Measurements from ENCODE around the gene FMR1NB.

Gene FMR1NB

GRCh38 chrX:148024425-148025148 is 43.5 kb downstream of the FMR1NB start:
- no peaks in the 10 kb centered on the region for H3K36me3 ChIP-seq (ENCODE audit: control insufficient read depth, insufficient read depth, low read length)
- H3K27me3 ChIP-seq (ENCODE audit: control insufficient read depth, insufficient read depth, low read length), result no peaks in the 10 kb centered on the region

GRCh38 chrX:148035380-148035779 is 54.2 kb downstream of the FMR1NB start:
- no peaks in the 10 kb centered on the region for H3K27me3 ChIP-seq (ENCODE audit: control insufficient read depth, insufficient read depth, low read length)
- H3K4me1 ChIP-seq (ENCODE audit: control insufficient read depth, insufficient read depth, low read length), result no peaks in the 10 kb centered on the region
- no peak overlapping the region for H3K9ac ChIP-seq (ENCODE audit: low read length)
- H3K36me3 ChIP-seq (ENCODE audit: control insufficient read depth, insufficient read depth, low read length), result no peaks in the 10 kb centered on the region
- no peak overlapping the region for H3K4me3 ChIP-seq (ENCODE audit: low read length)
- no peak overlapping the region for H3K27ac ChIP-seq (ENCODE audit: low read depth, low read length)

More at GRCh38 chrX:148024425-148025148, 43.5 kb downstream of the FMR1NB start:
- Histone ChIP-seq H3K4me3 (ENCODE audit: low read length) (no peak overlapping the region), H3K27ac (ENCODE audit: low read depth, low read length) (no peak overlapping the region), H3K9ac (ENCODE audit: low read length) (no peak overlapping the region), H3K4me1 (ENCODE audit: control insufficient read depth, insufficient read depth, low read length) (no peaks in the 10 kb centered on the region)

GRCh38 chrX:148037020-148037419 is 55.9 kb downstream of the FMR1NB start:
- H3K4me3 ChIP-seq (ENCODE audit: low read length), result no peak overlapping the region
- no peak overlapping the region for H3K27ac ChIP-seq (ENCODE audit: low read depth, low read length)
- no peaks in the 10 kb centered on the region for H3K4me1 ChIP-seq (ENCODE audit: control insufficient read depth, insufficient read depth, low read length)
- no peak overlapping the region for H3K9ac ChIP-seq (ENCODE audit: low read length)
- no peaks in the 10 kb centered on the region for H3K36me3 ChIP-seq (ENCODE audit: control insufficient read depth, insufficient read depth, low read length)
- no peaks in the 10 kb centered on the region for H3K27me3 ChIP-seq (ENCODE audit: control insufficient read depth, insufficient read depth, low read length)

- Histone ChIP-seq H3K36me3 (ENCODE audit: control insufficient read depth, insufficient read depth, low read length) (no peaks in the 10 kb centered on the region), H3K27ac (ENCODE audit: low read depth, low read length) (no peak overlapping the region), H3K9ac (ENCODE audit: low read length) (no peak overlapping the region), H3K27me3 (ENCODE audit: control insufficient read depth, insufficient read depth, low read length) (no peaks in the 10 kb centered on the region), H3K4me3 (ENCODE audit: low read length) (no peak overlapping the region), H3K4me1 (ENCODE audit: control insufficient read depth, insufficient read depth, low read length) (no peaks in the 10 kb centered on the region)
Measured at GRCh38 chrX:148043271-148043855, 62.2 kb downstream of the FMR1NB start.

- Histone ChIP-seq H3K27me3 (ENCODE audit: control insufficient read depth, insufficient read depth, low read length) (no peaks in the 10 kb centered on the region), H3K27ac (ENCODE audit: low read depth, low read length) (no peak overlapping the region), H3K4me3 (ENCODE audit: low read length) (no peak overlapping the region), H3K9ac (ENCODE audit: low read length) (no peak overlapping the region), H3K36me3 (ENCODE audit: control insufficient read depth, insufficient read depth, low read length) (no peaks in the 10 kb centered on the region), H3K4me1 (ENCODE audit: control insufficient read depth, insufficient read depth, low read length) (no peaks in the 10 kb centered on the region)
Measured at GRCh38 chrX:148047200-148047599, 66.1 kb downstream of the FMR1NB start.

GRCh38 chrX:148049441-148049840 is 68.3 kb downstream of the FMR1NB start:
- Histone ChIP-seq H3K4me1 (ENCODE audit: control insufficient read depth, insufficient read depth, low read length) (no peaks in the 10 kb centered on the region), H3K4me3 (ENCODE audit: low read length) (no peak overlapping the region), H3K36me3 (ENCODE audit: control insufficient read depth, insufficient read depth, low read length) (no peaks in the 10 kb centered on the region), H3K27me3 (ENCODE audit: control insufficient read depth, insufficient read depth, low read length) (no peaks in the 10 kb centered on the region), H3K9ac (ENCODE audit: low read length) (no peak overlapping the region), H3K27ac (ENCODE audit: low read depth, low read length) (no peak overlapping the region)

GRCh38 chrX:148051973-148052372 is 70.8 kb downstream of the FMR1NB start:
- Histone ChIP-seq H3K36me3 (ENCODE audit: control insufficient read depth, insufficient read depth, low read length) (no peaks in the 10 kb centered on the region), H3K4me1 (ENCODE audit: control insufficient read depth, insufficient read depth, low read length) (no peaks in the 10 kb centered on the region), H3K27me3 (ENCODE audit: control insufficient read depth, insufficient read depth, low read length) (no peaks in the 10 kb centered on the region), H3K9ac (ENCODE audit: low read length) (no peak overlapping the region), H3K27ac (ENCODE audit: low read depth, low read length) (no peak overlapping the region), H3K4me3 (ENCODE audit: low read length) (no peak overlapping the region)

- Histone ChIP-seq H3K27me3 (ENCODE audit: control insufficient read depth, insufficient read depth, low read length) (no peaks in the 10 kb centered on the region), H3K36me3 (ENCODE audit: control insufficient read depth, insufficient read depth, low read length) (no peaks in the 10 kb centered on the region), H3K4me3 (ENCODE audit: low read length) (no peak overlapping the region), H3K9ac (ENCODE audit: low read length) (no peak overlapping the region), H3K27ac (ENCODE audit: low read depth, low read length) (no peak overlapping the region), H3K4me1 (ENCODE audit: control insufficient read depth, insufficient read depth, low read length) (no peaks in the 10 kb centered on the region)
Measured at GRCh38 chrX:148067285-148067684, 86.1 kb downstream of the FMR1NB start.

- H3K36me3 ChIP-seq (ENCODE audit: control insufficient read depth, insufficient read depth, low read length), result no peaks in the 10 kb centered on the region
Measured at GRCh38 chrX:148069759-148070503, 88.8 kb downstream of the FMR1NB start.

GRCh38 chrX:148070504-148070877 is 89.4 kb downstream of the FMR1NB start:
- Histone ChIP-seq H3K4me1 (ENCODE audit: control insufficient read depth, insufficient read depth, low read length) (no peaks in the 10 kb centered on the region), H3K4me3 (ENCODE audit: low read length) (no peak overlapping the region), H3K9ac (ENCODE audit: low read length) (no peak overlapping the region), H3K27me3 (ENCODE audit: control insufficient read depth, insufficient read depth, low read length) (no peaks in the 10 kb centered on the region), H3K27ac (ENCODE audit: low read depth, low read length) (no peak overlapping the region), H3K36me3 (ENCODE audit: control insufficient read depth, insufficient read depth, low read length) (no peaks in the 10 kb centered on the region)

More at GRCh38 chrX:148069759-148070503, 88.8 kb downstream of the FMR1NB start:
- Histone ChIP-seq H3K4me3 (ENCODE audit: low read length) (no peak overlapping the region), H3K4me1 (ENCODE audit: control insufficient read depth, insufficient read depth, low read length) (no peaks in the 10 kb centered on the region), H3K9ac (ENCODE audit: low read length) (no peak overlapping the region), H3K27me3 (ENCODE audit: control insufficient read depth, insufficient read depth, low read length) (no peaks in the 10 kb centered on the region), H3K27ac (ENCODE audit: low read depth, low read length) (no peak overlapping the region)
